Keratinocyte (primary cell): ENCODE results near the gene INPP5K. TPM values are rescaled to one million over a fixed set of nuclear protein-coding genes. Genes with fewer than 3 reads are reported as not detected.

ENCODE experiments used
- DNase-seq: peaks from one replicate; pipeline ENCODE4 v3.0.0-alpha.2; 2011; ENCODE audit warnings: low read depth, missing footprints, low spot score
- FAIRE-seq: peaks from 2 replicates; lab custom pipeline; 2011; peaks lifted over from hg19 to GRCh38; lab: Jason Lieb, UNC
- H2AFZ ChIP-seq: 2 replicates; pipeline ENCODE4 v1.6.0; 2012; ENCODE audit warnings: low read length, control low read depth, inconsistent platforms; ENCODE audit not compliant: control insufficient read depth
- H3K27ac ChIP-seq: 2 replicates; pipeline ENCODE4 v1.5.1; 2011; ENCODE audit warnings: low read length; ENCODE audit not compliant: control insufficient read depth, insufficient read depth
- H3K27me3 ChIP-seq: 3 replicates; pipeline ENCODE4 v1.6.0; 2011; ENCODE audit warnings: low read length; ENCODE audit not compliant: control insufficient read depth, insufficient read depth; ENCODE audit errors: extremely low read depth
- H3K36me3 ChIP-seq, 2 experiments: 2 replicates in 1 of 2; 3 replicates in 1 of 2; pipeline ENCODE4 v1.5.1; 2011; ENCODE audit warnings: low read length in 2 of 2, mild to moderate bottlenecking in 1 of 2; ENCODE audit not compliant: control insufficient read depth in 2 of 2, insufficient read depth in 2 of 2; ENCODE audit errors: extremely low read depth in 1 of 2
- H3K4me1 ChIP-seq: 3 replicates; pipeline ENCODE4 v1.5.1; 2011; ENCODE audit warnings: low read length; ENCODE audit not compliant: control insufficient read depth, insufficient read depth; ENCODE audit errors: extremely low read depth
- H3K4me2 ChIP-seq: 3 replicates; pipeline ENCODE4 v1.6.0; 2011; ENCODE audit warnings: low read depth, low read length; ENCODE audit not compliant: control insufficient read depth, insufficient read depth; ENCODE audit errors: extremely low read depth
- H3K4me3 ChIP-seq, 3 experiments: fragments of 200-600 bp in 1 of 3; sonication (generic) in 1 of 3; 2 replicates in 2 of 3; 3 replicates in 1 of 3; pipeline ENCODE4 v1.5.1; 2011 to 2016; ENCODE audit warnings: low read length in 3 of 3, mild to moderate bottlenecking in 3 of 3, control low read depth in 2 of 3, inconsistent platforms in 1 of 3, low read depth in 1 of 3, mixed read lengths in 1 of 3, mixed run types in 1 of 3, moderate library complexity in 1 of 3; ENCODE audit not compliant: control insufficient read depth in 2 of 3, insufficient read depth in 2 of 3; ENCODE audit errors: extremely low read depth in 1 of 3
- H3K79me2 ChIP-seq: 2 replicates; pipeline ENCODE4 v1.6.0; 2012; ENCODE audit warnings: low read length; ENCODE audit not compliant: control insufficient read depth, insufficient read depth
- H3K9ac ChIP-seq: 3 replicates; pipeline ENCODE4 v1.6.0; 2011; ENCODE audit warnings: low read length; ENCODE audit not compliant: control insufficient read depth, insufficient read depth; ENCODE audit errors: extremely low read depth
- H3K9me1 ChIP-seq: 3 replicates; pipeline ENCODE4 v1.6.0; 2011; ENCODE audit warnings: low read length; ENCODE audit not compliant: control insufficient read depth, insufficient read depth; ENCODE audit errors: extremely low read depth
- H3K9me3 ChIP-seq: 2 replicates; pipeline ENCODE4 v1.5.1; 2012; ENCODE audit warnings: low read depth, low read length; ENCODE audit not compliant: control insufficient read depth
- H4K20me1 ChIP-seq: 3 replicates; pipeline ENCODE4 v1.6.0; 2011; ENCODE audit warnings: low read length; ENCODE audit not compliant: control insufficient read depth, insufficient read depth; ENCODE audit errors: extremely low read depth
- CTCF ChIP-seq, 3 experiments: IDR thresholded peaks in 1 of 3; conservative IDR thresholded peaks in 1 of 3; optimal IDR thresholded peaks in 1 of 3; 2 replicates in 2 of 3; 3 replicates in 1 of 3; pipeline versions ENCODE3 to v1.5.1; 2011; ENCODE audit warnings: low read length in 3 of 3, mild to moderate bottlenecking in 3 of 3, moderate library complexity in 2 of 3, control low read depth in 1 of 3, inconsistent platforms in 1 of 3; ENCODE audit not compliant: insufficient read depth in 2 of 3; ENCODE audit errors: extremely low read depth in 1 of 3
- EZH2 ChIP-seq: IDR thresholded peaks from one replicate; pipeline ENCODE4 v1.6.1; 2012; ENCODE audit warnings: inconsistent platforms, mild to moderate bottlenecking, low read length, moderate library complexity
- dilution Hi-C: fragments of 300-500 bp; cut with MboI; formaldehyde crosslinking; loops from one replicate; pipeline ENCODE4 v1.7.0; 2020; ENCODE audit warnings: low sequenced_read_pairs; ENCODE audit not compliant: extremely low pct_ligation_motif_present
- polyA plus RNA-seq, 5 experiments: library from polyadenylated mRNA; depleted of rRNA in 3 of 5; stranded (reverse) in 3 of 5; stranded (forward) in 1 of 5; unstranded in 1 of 5; fragments of >200 nt; gene quantifications; 1 replicate in 1 of 5; 2 replicates in 3 of 5; 3 replicates in 1 of 5; pipeline versions ENCODE4 v1.2.1 to v1.2.3, GENCODE V29; 2011 to 2012; ENCODE audit warnings: missing spikeins in 2 of 5, low read depth in 1 of 5, low replicate concordance in 1 of 5

INPP5K gene
- polyA plus RNA-seq, 1 donor (not counting 4 experiments of a cell fraction or from before 2014, with no cell fraction given), result 23.0 TPM

GRCh38 chr17:1506649-1507267 is 9.7 kb downstream of the INPP5K start:
- no peak overlapping the region for H3K9ac ChIP-seq
- H3K9me1 ChIP-seq, result no peaks in the 10 kb centered on the region
- no peak for DNase-seq
- H3K27me3 ChIP-seq, result no peaks in the 10 kb centered on the region
- no peak overlapping the region for H3K4me3 ChIP-seq
- H2AFZ ChIP-seq, result no peak overlapping the region
- no peak overlapping the region for H3K4me2 ChIP-seq
- no peak for FAIRE-seq
- dilution Hi-C loops, result no loop called here
- H3K9me3 ChIP-seq, result no peaks in the 10 kb centered on the region
- no peaks in the 10 kb centered on the region for H3K79me2 ChIP-seq
- peaks cover 20% of the 10 kb centered on the region for H3K4me1 ChIP-seq
- H3K27ac ChIP-seq, result no peak overlapping the region
- H4K20me1 ChIP-seq, result no peaks in the 10 kb centered on the region
- TF ChIP-seq EZH2 (no peak), CTCF (optimal IDR thresholded peaks at IDR 0.05 in 1 of 3, IDR thresholded peaks at IDR 0.05 in 1 of 3, conservative IDR thresholded peaks at IDR 0.05 in 1 of 3; ENCODE audit: extremely low read depth in 1 of 3, insufficient read depth in 2 of 3, low read length in 3 of 3) (no peak)
- H3K36me3 ChIP-seq, result peaks cover 13 to 19% of the 10 kb centered on the region in 2 experiments

GRCh38 chr17:1505586-1505985 is 10.8 kb downstream of the INPP5K start:
- no peak overlapping the region for H3K9ac ChIP-seq
- no peaks in the 10 kb centered on the region for H3K9me3 ChIP-seq
- FAIRE-seq, result no peak
- no peak overlapping the region for H3K27ac ChIP-seq
- H2AFZ ChIP-seq, result no peak overlapping the region
- H3K79me2 ChIP-seq, result no peaks in the 10 kb centered on the region
- no peak for DNase-seq
- H4K20me1 ChIP-seq, result no peaks in the 10 kb centered on the region
- no peaks in the 10 kb centered on the region for H3K9me1 ChIP-seq
- no peak for TF ChIP-seq CTCF (optimal IDR thresholded peaks at IDR 0.05 in 1 of 3, IDR thresholded peaks at IDR 0.05 in 1 of 3, conservative IDR thresholded peaks at IDR 0.05 in 1 of 3; ENCODE audit: extremely low read depth in 1 of 3, insufficient read depth in 2 of 3, low read length in 3 of 3)
- no peak for TF ChIP-seq EZH2
- no peaks in the 10 kb centered on the region for H3K27me3 ChIP-seq
- peaks cover 15 to 19% of the 10 kb centered on the region in 2 experiments for H3K36me3 ChIP-seq
- dilution Hi-C loops, result no loop called here
- no peak overlapping the region for H3K4me2 ChIP-seq
- H3K4me1 ChIP-seq, result peaks cover 10% of the 10 kb centered on the region
- H3K4me3 ChIP-seq, result no peak overlapping the region
